T-helper 1 cell (primary cell): Measurements from ENCODE around the gene SMYD3.

Experiments used
- DNase-seq, 5 donors: peaks; one replicate each; pipeline ENCODE4 v3.0.0-alpha.2; 2012 to 2020

SMYD3 gene

DNA sequence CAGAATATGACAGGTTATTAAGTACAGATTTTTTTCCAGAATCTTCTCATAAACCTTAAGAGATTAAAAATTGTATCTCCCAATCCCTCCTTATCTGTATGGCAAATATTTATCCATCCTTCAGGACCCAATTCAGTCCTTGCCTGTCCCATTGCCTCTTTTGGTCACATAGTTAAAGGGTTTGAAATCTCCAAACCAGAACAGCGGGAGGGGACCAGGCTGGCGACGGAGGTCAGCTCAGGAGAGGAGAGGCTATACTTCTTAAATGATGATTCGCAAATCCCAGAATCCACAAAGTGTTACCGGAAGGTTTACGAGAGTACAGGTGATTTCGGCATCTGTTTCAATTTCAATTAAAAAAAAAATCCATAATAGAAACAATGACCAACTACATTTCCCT is 572.7 kb downstream of the SMYD3 start:
- no peak for DNase-seq

GRCh38 chr1:245933431-245934045 is 573.5 kb downstream of the SMYD3 start:
- DNase-seq: no peak

DNA sequence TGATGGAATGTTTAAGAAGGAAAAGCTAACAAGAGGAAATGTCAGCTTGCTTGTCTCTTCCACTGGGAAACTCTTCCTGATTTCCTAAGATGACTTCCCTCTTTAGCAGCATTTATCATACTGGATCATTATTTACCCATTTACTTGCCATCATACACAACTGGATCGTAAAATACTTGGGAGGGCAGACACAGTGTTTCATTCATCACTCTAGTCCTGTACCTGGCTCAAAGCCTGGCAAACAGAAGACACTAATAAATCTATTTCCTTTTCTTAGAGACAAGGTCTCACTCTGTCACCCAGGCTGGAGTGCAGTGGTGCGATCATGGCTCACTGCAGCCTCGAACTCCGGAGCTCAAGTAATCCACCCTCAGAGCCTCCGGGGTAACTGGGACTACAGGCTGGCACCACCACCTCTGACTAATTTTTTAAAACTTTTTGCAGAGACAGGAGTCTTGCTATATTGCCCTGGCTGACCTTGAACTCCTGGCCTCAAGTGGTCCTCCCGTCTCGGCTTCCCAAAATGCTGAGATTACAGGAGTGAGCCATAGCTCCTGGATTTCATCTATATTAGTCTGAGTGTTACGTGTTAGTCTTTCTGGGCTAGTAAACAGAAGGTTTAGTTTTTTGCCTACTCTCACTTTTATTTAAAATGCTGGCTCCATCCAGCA is 574.6 kb downstream of the SMYD3 start:
- no peak for DNase-seq

DNA sequence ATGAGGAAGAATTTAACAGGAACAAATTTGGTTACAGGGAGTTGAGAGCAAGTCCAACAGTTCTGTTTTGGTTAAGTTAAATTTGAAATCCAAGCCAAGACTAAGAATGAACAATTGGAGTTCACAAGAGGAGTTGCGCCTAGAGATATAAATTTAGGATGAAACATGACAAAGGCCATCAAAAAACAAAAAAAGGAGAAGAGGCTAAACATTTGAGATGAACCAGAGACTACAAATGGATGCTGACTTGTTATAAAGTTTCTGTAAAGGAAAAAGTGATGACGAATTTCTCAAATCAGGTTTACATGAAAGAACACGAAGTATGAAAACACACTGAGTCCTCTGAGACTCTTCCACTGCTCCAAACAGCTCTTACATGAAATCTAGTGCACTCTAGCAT is 575.6 kb downstream of the SMYD3 start:
- DNase-seq: no peak

DNA sequence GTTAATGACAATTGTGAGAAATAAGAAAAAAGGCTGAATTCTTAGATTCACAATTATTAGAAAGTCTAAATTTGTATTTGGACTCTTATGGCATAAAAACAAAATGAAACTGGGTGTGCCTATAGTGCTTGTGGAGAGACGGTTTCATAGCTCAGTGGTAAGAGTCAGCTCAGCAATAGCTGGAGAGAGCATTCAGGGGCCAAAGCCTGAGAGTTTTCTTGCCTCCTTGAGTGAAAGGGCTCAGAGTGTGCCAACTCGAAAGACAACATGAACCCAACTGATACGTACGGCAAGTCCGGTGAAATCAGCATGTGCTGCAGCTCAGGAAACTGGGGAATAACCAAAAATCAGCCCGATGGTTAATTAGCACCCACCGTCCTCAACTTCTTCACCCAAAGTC is 577.9 kb downstream of the SMYD3 start:
- no peak for DNase-seq

- DNase-seq: no peak
Measured at GRCh38 chr1:245926888-245927287, 580.2 kb downstream of the SMYD3 start.

DNA sequence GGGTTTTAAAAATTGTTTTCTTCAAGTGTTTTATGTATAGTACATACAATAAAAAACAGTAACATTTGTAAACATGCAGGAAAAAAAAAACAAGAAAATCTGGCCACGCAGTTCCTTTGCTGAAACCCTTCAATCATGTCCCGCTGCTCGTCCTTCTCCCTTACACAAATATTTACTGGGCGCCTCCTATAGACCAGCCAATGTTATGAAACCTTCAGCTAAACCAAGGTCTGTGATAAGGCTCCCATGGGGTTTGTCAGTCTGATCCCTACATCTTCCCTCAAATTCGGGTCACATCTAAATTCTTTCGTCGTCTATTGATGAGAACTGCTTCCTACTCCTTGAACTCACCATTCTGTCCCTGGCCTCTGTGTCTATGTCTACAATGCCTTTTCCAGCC is 583.9 kb downstream of the SMYD3 start:
- no peak for DNase-seq

GRCh38 chr1:245921417-245921816 is 585.7 kb downstream of the SMYD3 start:
- DNase-seq: no peak

- no peak for DNase-seq
Measured at GRCh38 chr1:245917403-245917802, 589.7 kb downstream of the SMYD3 start.

DNA sequence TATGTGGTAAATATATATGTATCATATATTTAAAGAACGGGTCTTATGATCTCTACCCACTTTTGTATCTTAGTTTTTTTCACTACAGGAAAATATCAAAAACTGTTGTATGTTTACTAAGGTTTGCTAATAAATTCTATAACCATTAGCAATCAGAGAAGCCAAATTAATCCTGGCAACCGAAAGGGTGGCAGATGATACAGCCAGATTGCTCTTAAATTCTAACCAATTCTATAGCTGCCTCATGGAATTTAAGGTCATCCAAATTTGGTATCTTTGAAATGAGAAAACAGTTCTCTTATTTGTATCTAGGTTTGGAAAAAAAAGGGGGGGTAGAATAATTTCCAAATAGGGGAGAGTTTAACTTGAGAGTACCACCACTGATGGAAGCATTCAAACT is 591.2 kb downstream of the SMYD3 start:
- no peak for DNase-seq

DNA sequence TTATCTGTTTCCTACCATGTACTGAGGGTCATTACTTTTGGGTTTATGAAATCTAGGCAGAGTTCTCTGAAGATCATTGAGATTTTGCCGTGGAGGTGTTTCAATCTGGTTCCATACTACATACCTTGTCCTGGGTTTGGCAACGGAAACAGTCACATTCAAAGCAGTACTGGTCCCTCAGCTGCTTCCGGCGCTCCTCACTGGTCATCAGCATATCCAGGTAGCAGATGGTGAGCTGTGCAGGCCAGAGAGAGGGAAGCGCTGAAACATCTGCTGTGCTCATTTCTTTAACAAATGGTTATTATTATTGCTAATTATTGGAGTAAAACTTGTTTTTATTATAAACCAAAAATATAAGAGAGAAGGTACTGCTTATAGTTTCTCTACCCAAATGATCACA is 591.7 kb downstream of the SMYD3 start:
- DNase-seq: no peak

GRCh38 chr1:245908543-245908942 is 598.5 kb downstream of the SMYD3 start:
- no peak for DNase-seq

DNA sequence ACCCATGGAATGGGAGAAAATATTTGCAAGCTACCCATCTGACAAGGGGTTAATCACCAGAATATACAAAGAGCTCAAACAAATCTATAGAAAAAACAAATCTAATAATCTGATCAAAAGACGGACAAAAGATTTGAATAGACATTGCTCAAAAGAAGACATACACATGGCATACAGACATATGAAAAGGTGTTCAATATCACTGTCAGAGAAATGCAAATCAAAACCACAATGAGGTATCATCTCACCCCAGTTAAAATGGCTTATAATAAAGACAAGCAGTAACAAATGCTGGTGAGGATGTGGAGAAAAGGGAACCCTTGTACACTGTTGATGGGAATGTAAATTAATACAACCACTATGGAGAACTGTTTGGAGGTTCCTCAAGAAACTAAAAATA is 600.9 kb downstream of the SMYD3 start:
- no peak for DNase-seq

DNA sequence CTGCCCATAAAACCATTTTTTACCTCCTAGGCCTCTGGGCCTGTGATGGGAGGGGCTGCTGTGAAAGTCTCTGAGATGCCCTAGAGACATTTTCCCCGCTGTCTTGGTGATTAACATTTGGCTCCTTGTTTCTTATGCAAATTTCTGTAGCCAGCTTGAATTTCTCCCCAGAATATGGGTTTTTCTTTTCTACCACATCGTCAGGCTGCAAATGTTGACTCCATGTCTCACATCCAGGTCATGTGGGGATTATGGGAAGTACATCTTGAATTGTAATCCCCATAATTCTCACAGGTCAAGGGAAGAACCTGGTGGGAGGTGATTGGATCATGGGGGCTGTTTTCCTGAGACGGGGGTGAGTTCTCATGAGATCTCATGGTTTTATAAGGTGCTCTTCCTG is 603.2 kb downstream of the SMYD3 start:
- no peak for DNase-seq

DNA sequence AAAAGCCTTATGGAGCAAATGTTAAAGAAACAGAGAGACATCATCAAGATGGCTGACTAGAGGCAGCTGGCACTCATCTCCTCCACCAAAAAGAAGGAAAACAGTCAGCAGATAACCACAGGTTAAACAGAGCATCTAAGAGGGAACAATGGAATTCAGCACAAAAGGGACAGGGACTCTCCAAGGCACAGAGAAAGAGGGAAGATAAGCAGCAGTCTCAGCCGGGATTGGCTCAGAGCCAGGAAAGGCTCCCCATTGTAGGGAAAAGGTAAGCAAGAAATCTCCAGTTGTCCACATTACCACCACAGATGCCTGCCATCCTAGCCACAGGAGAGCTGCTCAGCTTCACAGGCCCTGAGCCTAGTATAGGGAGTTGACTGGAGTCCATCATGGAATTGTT is 605.5 kb downstream of the SMYD3 start:
- no peak for DNase-seq

DNA sequence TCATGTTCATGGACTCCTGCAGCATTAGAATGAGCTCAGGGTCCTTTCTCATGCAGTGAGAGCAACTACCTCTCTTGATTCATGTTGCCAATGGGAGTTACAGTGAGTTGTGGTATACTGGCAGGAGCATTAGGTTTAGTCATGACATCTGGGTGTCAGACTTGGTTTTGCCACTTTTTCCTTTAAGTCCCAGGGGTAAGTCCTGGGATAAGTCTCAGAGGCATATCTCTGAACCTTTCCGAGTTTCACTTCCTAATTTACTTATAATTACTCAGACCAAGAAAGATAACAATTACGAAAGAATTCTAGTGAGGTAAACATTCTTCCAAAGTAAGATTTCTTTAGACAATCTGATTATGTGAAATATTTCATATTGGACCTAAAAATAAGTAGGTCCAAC is 606.0 kb downstream of the SMYD3 start:
- no peak for DNase-seq

DNA sequence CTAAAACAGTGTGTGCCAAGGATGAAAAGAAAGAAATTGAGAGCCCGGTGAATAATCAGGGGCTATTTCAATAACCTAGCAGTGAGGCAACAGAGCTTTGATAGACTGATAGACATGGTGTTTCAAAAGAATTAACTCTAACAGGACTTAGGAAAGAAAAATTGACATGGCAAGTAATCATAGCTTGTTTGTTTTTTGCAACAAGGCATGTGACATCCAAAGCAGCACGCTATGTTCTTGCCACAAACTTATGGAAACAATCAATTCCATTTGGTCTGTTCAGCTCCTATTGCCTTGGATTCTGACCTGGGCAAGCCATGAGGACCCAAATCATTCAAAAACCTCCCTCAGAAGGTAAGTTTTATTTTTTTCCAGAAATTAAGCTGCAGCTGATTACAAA is 608.5 kb downstream of the SMYD3 start:
- no peak for DNase-seq

DNA sequence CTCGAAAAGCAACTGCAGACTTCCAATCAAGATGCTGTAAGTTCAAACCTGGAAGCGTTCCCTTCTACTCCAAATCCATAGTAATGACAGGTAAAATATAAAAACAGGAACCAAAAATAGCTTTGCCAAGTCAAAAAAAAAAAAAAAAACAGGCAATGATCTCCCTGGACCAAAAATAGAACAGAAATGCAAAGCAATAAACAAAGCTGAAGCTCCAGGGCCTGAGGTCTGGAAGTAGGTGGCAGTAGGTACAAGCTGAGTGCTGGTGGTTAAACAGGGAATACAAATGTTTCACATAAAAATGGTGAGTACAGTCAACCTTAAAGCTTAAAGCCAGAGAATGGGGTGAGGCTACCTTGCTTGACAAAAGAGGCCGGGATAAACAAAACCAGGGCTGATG is 610.8 kb downstream of the SMYD3 start:
- DNase-seq: no peak

DNA sequence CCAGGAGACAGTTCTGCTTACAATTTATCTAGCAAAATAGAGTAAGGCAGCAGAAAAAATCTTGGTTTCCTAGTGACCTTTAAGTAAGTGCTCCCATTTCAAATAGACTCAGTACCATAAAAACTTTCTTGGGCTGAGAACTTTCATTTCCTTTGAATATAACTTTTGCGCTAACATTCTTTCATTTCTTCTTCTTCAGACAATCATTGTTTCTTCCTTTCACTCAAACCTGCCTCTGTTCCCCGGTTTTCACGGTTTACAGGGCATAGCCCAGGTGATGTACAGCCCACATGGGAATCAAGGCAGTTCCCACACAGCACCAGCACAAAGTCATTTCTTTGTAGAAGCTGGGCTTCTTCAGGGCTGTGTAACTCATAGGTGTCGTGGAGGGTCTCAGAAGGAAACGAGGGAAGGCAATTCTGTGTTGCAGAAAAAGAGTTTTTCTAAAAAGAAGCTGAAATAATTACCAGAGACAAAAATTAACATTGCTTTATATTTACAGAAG is 611.6 kb downstream of the SMYD3 start:
- no peak for DNase-seq

- DNase-seq: no peak
Measured at GRCh38 chr1:245894843-245895242, 612.2 kb downstream of the SMYD3 start.

GRCh38 chr1:245893025-245893424 is 614.1 kb downstream of the SMYD3 start:
- no peak for DNase-seq

DNA sequence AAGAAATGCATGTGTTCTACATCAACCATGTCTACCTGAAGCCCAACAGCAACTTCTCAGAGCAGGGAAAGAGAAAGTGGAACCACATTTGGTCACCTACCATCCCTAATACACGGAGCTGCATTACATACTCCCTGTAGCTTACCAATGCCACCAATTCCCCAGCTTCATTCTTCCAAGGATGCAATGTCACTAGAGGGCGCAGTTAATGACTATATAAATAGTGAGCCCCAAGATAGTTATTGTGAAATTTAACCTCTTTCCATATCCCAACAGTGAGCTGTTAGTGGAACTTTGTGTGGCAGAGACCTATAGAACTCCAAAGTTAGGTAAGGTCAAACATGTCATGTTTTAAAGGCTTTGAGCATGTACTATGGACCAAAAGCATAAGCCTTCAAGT is 618.3 kb downstream of the SMYD3 start:
- peak in 2 of 5 donors; percentile 4 to 13 for DNase-seq

- no peak for DNase-seq
Measured at GRCh38 chr1:245887829-245888228, 619.2 kb downstream of the SMYD3 start.

DNA sequence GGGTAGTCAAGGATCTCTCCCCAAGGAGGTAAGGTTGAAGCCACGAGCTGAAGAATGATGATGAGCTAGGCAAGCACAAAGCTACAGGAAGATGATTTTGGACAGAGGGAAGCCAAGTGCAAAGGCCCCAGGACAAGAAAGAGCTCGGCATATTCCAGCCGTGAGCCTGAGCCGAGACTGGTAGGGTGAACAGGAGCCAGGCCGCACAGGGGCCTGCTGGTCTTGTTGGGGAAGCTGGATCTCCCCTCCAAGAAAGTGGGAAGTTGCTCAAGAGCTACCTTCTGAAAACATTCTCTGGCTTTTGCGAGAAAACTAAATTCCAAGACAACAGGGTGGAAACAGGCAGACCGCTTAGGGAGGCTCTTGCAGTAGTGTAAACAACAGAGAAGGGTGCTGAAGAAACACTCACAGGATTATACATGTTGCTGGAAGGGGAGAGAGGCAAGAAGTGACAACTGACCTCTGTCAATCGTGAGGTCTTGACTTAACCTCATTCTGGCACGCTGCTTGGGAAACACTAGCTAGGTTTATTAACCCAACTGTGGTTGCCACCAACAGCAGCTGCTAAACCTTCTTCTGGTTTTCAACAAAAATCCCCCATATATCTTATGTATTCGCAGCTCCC is 625.2 kb downstream of the SMYD3 start:
- DNase-seq: no peak
